ENCODE data around the gene ZNF487. TPM values are rescaled to one million over a fixed set of nuclear protein-coding genes. Genes with fewer than 3 reads are reported as not detected.
"Not testable (repeated sequence)": the region's sequence is repeated elsewhere in the genome, so short reads cannot be mapped to it uniquely, and the experiment has no call there.

ZNF487 gene
- total and polyA plus RNA-seq, 4 donors, result 16.2 to 23.5 (median 19.3) TPM

DNA sequence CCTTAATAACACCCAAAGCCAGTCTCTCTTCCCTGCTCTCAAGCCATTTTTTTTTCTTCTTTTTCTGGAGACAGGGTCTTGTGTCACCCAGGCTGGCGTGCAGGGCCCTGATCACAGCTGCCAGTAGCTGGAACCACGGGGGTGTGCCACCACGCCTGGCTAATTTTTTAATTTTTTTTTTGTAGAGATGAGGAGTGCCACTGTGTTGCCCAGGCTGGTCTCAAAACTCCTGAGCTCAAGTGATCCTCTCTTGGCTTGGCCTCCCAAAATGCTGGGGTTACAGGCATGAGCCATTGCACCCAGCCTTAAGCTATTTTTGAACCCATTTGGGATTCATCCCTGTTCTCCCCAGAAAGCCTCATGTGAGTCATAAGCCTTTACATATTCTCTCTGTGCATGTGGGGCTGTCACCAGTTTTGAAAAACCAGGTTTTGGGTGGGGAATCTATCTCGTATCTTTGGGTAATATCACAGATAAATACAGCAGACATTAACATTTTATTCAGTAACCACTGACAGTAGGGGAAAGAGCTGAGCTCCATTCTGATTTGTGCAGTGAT is 15.5 kb downstream of the ZNF487 start:
- Histone ChIP-seq H3K4me1 (ENCODE audit: control insufficient read depth, insufficient read depth, low read length) (peaks cover 17% of the 10 kb centered on the region), H3K9me3 (ENCODE audit: control insufficient read depth, insufficient read depth, low read length) (no peaks in the 10 kb centered on the region), H3K4me3 (ENCODE audit: low read depth, low read length) (no peak overlapping the region), H3K36me3 (ENCODE audit: control insufficient read depth, insufficient read depth, low read length) (no peaks in the 10 kb centered on the region), H3K27me3 (ENCODE audit: control insufficient read depth, insufficient read depth, low read length) (no peaks in the 10 kb centered on the region), H3K27ac (ENCODE audit: low read depth, low read length) (no peak overlapping the region)
- no CpG with 5 or more reads among the region's 4 CpGs for WGBS (ENCODE audit: insufficient coverage)
- DNase-seq (ENCODE audit: low read depth in 4 of 6, low spot score in 6 of 6), result no peak

DNA sequence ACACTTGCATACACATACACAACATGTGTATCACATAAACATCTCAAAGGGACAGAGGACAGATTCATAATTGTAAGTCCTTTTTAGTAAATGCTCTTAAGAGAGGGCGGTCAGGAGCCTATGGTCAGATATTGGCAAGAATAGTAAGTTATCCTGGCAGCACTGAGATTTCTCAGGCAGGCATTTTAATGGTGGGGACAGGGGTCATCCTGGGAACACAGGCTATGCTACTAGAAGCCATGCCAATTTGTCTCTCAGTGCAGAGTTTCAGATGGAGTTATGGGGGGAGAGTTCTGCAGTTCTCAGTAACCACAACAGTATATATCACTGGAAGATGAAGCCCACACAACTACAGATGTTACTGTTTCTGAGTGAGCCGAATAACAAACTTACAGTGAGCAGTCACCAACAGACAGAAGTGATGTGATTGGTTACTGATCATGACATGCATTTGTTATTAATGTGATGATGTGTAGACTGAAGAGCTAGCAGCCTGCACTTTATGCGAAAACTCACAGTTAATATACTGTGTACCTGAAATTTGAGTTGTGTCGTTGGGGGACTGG is 16.4 kb downstream of the ZNF487 start:
- WGBS (ENCODE audit: insufficient coverage), result 100% methylated on average over 1 of the region's 4 CpGs

DNA sequence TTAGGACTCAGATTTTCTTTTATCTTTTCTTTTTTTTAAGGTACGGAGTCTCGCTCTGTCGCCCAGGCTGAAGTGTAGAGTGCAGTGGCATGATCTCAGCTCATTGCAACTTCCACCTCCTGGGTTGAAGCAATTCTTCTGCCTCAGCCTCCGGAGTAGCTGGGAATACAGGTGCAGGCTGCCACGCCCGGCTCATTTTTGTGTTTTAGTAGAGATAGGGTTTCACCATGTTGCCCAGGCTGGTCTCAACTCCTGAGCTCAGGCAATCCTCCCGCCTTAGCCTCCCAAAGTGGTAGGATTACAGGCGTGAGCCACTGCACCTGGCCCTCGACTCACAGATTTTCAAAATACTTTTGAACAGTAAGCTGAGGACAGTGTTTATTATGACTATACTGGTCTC is 17.1 kb downstream of the ZNF487 start:
- not testable (repeated sequence) for H3K27me3 ChIP-seq (ENCODE audit: control insufficient read depth, insufficient read depth, low read length); DNase-seq (ENCODE audit: low read depth in 4 of 6, low spot score in 6 of 6); H3K36me3 ChIP-seq (ENCODE audit: control insufficient read depth, insufficient read depth, low read length); H3K9me3 ChIP-seq (ENCODE audit: control insufficient read depth, insufficient read depth, low read length); H3K27ac ChIP-seq (ENCODE audit: low read depth, low read length); H3K4me3 ChIP-seq (ENCODE audit: low read depth, low read length)
- H3K4me1 ChIP-seq (ENCODE audit: control insufficient read depth, insufficient read depth, low read length), result peaks cover 17% of the 10 kb centered on the region
- WGBS (ENCODE audit: insufficient coverage), result 85% methylated on average over 7 of the region's 9 CpGs

More for the DNA sequence above, 16.4 kb downstream of the ZNF487 start:
- no peak overlapping the region for H3K4me3 ChIP-seq (ENCODE audit: low read depth, low read length)
- no peaks in the 10 kb centered on the region for H3K9me3 ChIP-seq (ENCODE audit: control insufficient read depth, insufficient read depth, low read length)
- DNase-seq (ENCODE audit: low read depth in 4 of 6, low spot score in 6 of 6), result no peak
- H3K4me1 ChIP-seq (ENCODE audit: control insufficient read depth, insufficient read depth, low read length), result peaks cover 17% of the 10 kb centered on the region
- no peak overlapping the region for H3K27ac ChIP-seq (ENCODE audit: low read depth, low read length)
- no peaks in the 10 kb centered on the region for H3K27me3 ChIP-seq (ENCODE audit: control insufficient read depth, insufficient read depth, low read length)
- no peaks in the 10 kb centered on the region for H3K36me3 ChIP-seq (ENCODE audit: control insufficient read depth, insufficient read depth, low read length)

DNA sequence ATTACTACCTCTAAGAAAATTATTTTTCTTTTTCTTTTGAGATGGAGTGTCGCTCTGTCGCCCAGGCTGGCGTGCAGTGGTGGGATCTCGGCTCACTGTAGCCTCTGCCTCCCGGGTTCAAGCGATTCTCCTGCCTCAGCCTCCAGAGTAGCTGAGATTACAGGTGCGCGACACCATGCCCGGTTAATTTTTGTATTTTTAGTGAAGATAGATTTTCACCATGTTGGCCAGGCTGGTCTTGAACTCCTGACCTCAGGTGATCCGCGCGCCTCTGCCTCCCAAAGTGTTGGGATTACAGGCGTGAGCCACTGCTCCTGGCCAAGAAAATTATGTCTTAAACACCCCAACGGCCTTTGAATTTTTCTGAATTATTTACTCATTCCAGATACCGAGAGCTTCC is 19.6 kb downstream of the ZNF487 start:
- not testable (repeated sequence) for H3K27ac ChIP-seq (ENCODE audit: low read depth, low read length); H3K36me3 ChIP-seq (ENCODE audit: control insufficient read depth, insufficient read depth, low read length); DNase-seq (ENCODE audit: low read depth in 4 of 6, low spot score in 6 of 6); H3K9me3 ChIP-seq (ENCODE audit: control insufficient read depth, insufficient read depth, low read length); H3K4me3 ChIP-seq (ENCODE audit: low read depth, low read length); H3K27me3 ChIP-seq (ENCODE audit: control insufficient read depth, insufficient read depth, low read length)
- H3K4me1 ChIP-seq (ENCODE audit: control insufficient read depth, insufficient read depth, low read length), result peaks cover 17% of the 10 kb centered on the region
- 99% methylated on average over 14 of the region's 15 CpGs for WGBS (ENCODE audit: insufficient coverage)

DNA sequence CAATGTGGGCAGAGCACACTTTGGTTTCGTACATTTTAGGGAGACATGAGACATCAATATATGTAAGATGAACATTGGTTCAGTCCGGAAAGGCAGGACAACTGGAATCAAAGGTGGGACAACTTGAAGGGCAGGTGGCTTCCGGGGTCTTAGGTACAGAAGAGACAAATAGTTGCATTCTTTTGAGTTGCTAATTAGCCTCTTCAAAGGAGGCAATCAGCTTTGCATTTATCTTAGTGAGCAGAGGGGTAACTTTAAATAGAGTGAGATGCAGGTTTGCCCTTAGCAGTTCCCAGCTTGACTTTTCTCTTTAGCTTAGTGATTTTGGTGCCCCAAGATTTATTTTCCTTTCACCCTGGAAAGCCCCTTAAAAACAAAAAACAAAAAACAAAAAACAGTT is 21.3 kb downstream of the ZNF487 start:
- Histone ChIP-seq H3K27ac (ENCODE audit: low read depth, low read length) (no peak overlapping the region), H3K27me3 (ENCODE audit: control insufficient read depth, insufficient read depth, low read length) (no peaks in the 10 kb centered on the region), H3K36me3 (ENCODE audit: control insufficient read depth, insufficient read depth, low read length) (no peaks in the 10 kb centered on the region), H3K9me3 (ENCODE audit: control insufficient read depth, insufficient read depth, low read length) (no peaks in the 10 kb centered on the region), H3K4me3 (ENCODE audit: low read depth, low read length) (no peak overlapping the region), H3K4me1 (ENCODE audit: control insufficient read depth, insufficient read depth, low read length) (peaks cover 17% of the 10 kb centered on the region)
- 37% methylated on average over 3 of the region's 3 CpGs for WGBS (ENCODE audit: insufficient coverage)
- DNase-seq (ENCODE audit: low read depth in 4 of 6, low spot score in 6 of 6), result no peak

DNA sequence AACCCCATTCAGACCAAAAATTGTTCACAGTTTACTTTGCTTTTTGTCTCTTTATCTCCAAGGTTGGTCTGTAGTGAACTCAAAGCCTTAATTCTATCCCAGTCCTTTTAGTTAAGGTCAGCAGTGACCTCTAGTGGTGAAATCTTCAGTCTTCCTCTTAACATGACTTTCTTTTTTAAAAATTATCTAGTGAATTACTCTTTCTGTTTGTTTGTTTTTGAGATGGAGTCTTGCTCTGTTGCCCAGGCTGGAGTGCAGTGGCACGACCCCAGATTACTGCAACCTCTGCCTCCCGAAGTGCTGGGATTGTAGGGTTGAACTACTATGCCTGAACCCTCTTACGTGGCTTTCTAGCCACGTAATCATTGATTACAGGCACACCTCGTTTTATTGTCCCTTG is 25.0 kb downstream of the ZNF487 start:
- H3K27ac ChIP-seq (ENCODE audit: low read depth, low read length), result no peak overlapping the region
- H3K27me3 ChIP-seq (ENCODE audit: control insufficient read depth, insufficient read depth, low read length), result no peaks in the 10 kb centered on the region
- H3K4me1 ChIP-seq (ENCODE audit: control insufficient read depth, insufficient read depth, low read length), result no peaks in the 10 kb centered on the region
- H3K36me3 ChIP-seq (ENCODE audit: control insufficient read depth, insufficient read depth, low read length), result no peaks in the 10 kb centered on the region
- DNase-seq (ENCODE audit: low read depth in 4 of 6, low spot score in 6 of 6), result peak; percentile 49 to 95 (median 78)
- H3K4me3 ChIP-seq (ENCODE audit: low read depth, low read length), result no peak overlapping the region
- no CpG with 5 or more reads among the region's 5 CpGs for WGBS (ENCODE audit: insufficient coverage)
- H3K9me3 ChIP-seq (ENCODE audit: control insufficient read depth, insufficient read depth, low read length), result no peaks in the 10 kb centered on the region

DNA sequence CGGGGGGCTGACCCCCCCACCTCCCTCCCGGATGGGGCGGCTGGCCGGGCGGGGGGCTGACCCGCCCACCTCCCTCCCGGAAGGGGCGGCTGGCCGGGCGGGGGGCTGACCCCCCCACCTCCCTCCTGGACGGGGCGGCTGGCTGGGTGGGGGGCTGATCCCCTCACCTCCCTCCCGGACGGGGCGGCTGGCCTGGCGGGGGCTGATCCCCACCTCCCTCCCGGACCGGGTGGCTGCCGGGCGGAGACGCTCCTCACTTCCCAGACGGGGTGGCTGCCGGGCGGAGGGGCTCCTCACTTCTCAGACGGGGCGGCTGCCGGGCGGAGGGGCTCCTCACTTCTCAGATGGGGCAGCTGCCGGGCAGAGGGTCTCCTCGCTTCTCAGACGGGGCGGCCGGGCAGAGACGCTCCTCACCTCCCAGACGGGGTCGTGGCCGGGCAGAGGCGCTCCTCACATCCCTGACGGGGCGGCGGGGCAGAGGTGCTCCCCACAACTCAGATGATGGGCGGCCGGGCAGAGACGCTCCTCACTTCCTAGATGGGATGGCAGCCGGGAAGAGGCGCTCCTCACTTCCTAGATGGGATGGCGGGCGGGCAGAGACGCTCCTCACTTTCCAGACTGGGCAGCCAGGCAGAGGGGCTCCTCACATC is 28.3 kb downstream of the ZNF487 start:
- H3K27ac ChIP-seq (ENCODE audit: low read depth, low read length); DNase-seq (ENCODE audit: low read depth in 4 of 6, low spot score in 6 of 6); H3K4me3 ChIP-seq (ENCODE audit: low read depth, low read length); H3K27me3 ChIP-seq (ENCODE audit: control insufficient read depth, insufficient read depth, low read length); H3K9me3 ChIP-seq (ENCODE audit: control insufficient read depth, insufficient read depth, low read length); H3K4me1 ChIP-seq (ENCODE audit: control insufficient read depth, insufficient read depth, low read length); H3K36me3 ChIP-seq (ENCODE audit: control insufficient read depth, insufficient read depth, low read length): not testable (repeated sequence)
- WGBS (ENCODE audit: insufficient coverage), result 100% methylated on average over 2 of the region's 49 CpGs

DNA sequence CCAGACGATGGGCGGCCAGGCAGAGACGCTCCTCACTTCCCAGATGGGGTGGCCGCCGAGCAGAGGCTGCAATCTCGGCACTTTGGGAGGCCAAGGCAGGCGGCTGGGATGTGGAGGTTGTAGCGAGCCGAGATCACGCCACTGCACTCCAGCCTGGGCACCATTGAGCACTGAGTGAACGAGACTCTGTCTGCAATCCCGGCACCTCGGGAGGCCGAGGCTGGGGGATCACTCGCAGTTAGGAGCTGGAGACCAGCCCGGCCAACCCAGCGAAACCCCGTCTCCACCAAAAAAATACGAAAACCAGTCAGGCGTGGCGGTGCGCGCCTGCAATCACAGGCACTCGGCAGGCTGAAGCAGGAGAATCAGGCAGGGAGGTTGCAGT is 28.8 kb downstream of the ZNF487 start:
- 97% methylated on average over 14 of the region's 24 CpGs for WGBS (ENCODE audit: insufficient coverage)
- H3K4me1 ChIP-seq (ENCODE audit: control insufficient read depth, insufficient read depth, low read length); H3K36me3 ChIP-seq (ENCODE audit: control insufficient read depth, insufficient read depth, low read length); H3K27ac ChIP-seq (ENCODE audit: low read depth, low read length); H3K9me3 ChIP-seq (ENCODE audit: control insufficient read depth, insufficient read depth, low read length); DNase-seq (ENCODE audit: low read depth in 4 of 6, low spot score in 6 of 6); H3K27me3 ChIP-seq (ENCODE audit: control insufficient read depth, insufficient read depth, low read length); H3K4me3 ChIP-seq (ENCODE audit: low read depth, low read length): not testable (repeated sequence)

DNA sequence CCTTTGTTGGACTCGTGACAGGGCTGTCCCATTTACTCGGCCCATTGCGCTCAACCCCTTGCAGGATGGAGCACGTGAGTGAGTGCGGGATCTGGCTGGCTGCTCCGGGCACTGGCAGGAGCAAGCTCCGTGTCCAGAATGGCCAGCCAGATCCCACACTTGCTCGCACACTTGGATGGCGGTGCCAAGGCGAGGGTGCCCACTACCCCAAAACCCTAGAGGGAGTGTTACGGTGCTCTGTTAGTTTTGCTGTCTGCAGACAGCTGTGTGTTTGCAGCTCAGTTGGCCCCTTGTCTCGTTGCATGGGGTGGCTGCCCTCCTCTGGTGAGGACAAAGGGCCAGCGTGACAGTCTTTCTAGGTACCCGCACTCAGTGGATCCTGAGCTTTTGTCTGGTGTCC is 34.2 kb downstream of the ZNF487 start:
- H3K9me3 ChIP-seq (ENCODE audit: control insufficient read depth, insufficient read depth, low read length), result no peaks in the 10 kb centered on the region
- no peaks in the 10 kb centered on the region for H3K4me1 ChIP-seq (ENCODE audit: control insufficient read depth, insufficient read depth, low read length)
- no peak overlapping the region for H3K4me3 ChIP-seq (ENCODE audit: low read depth, low read length)
- DNase-seq (ENCODE audit: low read depth in 4 of 6, low spot score in 6 of 6), result no peak
- 76% methylated on average over 14 of the region's 14 CpGs for WGBS (ENCODE audit: insufficient coverage)
- no peak overlapping the region for H3K27ac ChIP-seq (ENCODE audit: low read depth, low read length)
- no peaks in the 10 kb centered on the region for H3K27me3 ChIP-seq (ENCODE audit: control insufficient read depth, insufficient read depth, low read length)
- H3K36me3 ChIP-seq (ENCODE audit: control insufficient read depth, insufficient read depth, low read length), result no peaks in the 10 kb centered on the region

Measured in spinal cord (tissue), 10 donors.